GM18505 (cell line): ENCODE results near the gene RCAN3.
"Not testable (repeated sequence)": the region's sequence is repeated elsewhere in the genome, so short reads cannot be mapped to it uniquely, and the experiment has no call there.

Experiments
- ATAC-seq: cut with Tn5 transposase; IDR thresholded peaks from one replicate; pipeline ENCODE4 v1.9.1; 2021; ENCODE audit not compliant: unreplicated experiment
- POLR2A ChIP-seq: IDR thresholded peaks from 4 replicates; pipeline ENCODE4 v1.6.1; 2011; ENCODE audit warnings: borderline replicate concordance; ENCODE audit not compliant: insufficient read depth, insufficient read length; ENCODE audit errors: extremely low read depth

Gene RCAN3

GRCh38 chr1:24474193-24474592 lies 28.4 kb upstream of the RCAN3 start:
- no peak for TF ChIP-seq POLR2A
- ATAC-seq, result no peak

GRCh38 chr1:24475700-24476099 lies 26.9 kb upstream of the RCAN3 start:
- no peak for ATAC-seq
- no peak for TF ChIP-seq POLR2A

- TF ChIP-seq POLR2A, result no peak
- no peak for ATAC-seq
Observed at GRCh38 chr1:24476571-24476970, 26.1 kb upstream of the RCAN3 start.

GRCh38 chr1:24477309-24477708 lies 25.3 kb upstream of the RCAN3 start:
- no peak for TF ChIP-seq POLR2A
- no peak for ATAC-seq

- no peak for ATAC-seq
- TF ChIP-seq POLR2A, result no peak
Observed at GRCh38 chr1:24481101-24481500, 21.5 kb upstream of the RCAN3 start.

- no peak for TF ChIP-seq POLR2A
- no peak for ATAC-seq
Observed at GRCh38 chr1:24481843-24482610, 20.6 kb upstream of the RCAN3 start.

GRCh38 chr1:24483441-24483840 lies 19.2 kb upstream of the RCAN3 start:
- no peak for TF ChIP-seq POLR2A
- ATAC-seq, result no peak

- no peak for TF ChIP-seq POLR2A
- no peak for ATAC-seq
Observed at GRCh38 chr1:24484199-24484598, 18.4 kb upstream of the RCAN3 start.

- TF ChIP-seq POLR2A, result no peak
- ATAC-seq, result no peak
Observed at GRCh38 chr1:24486331-24487065, 16.1 kb upstream of the RCAN3 start.

GRCh38 chr1:24487455-24487854 lies 15.2 kb upstream of the RCAN3 start:
- TF ChIP-seq POLR2A, result no peak
- ATAC-seq, result no peak

GRCh38 chr1:24488159-24488558 lies 14.5 kb upstream of the RCAN3 start:
- not testable (repeated sequence) for ATAC-seq

- TF ChIP-seq POLR2A, result no peak
- ATAC-seq, result no peak
Observed at GRCh38 chr1:24489674-24490073, 13.0 kb upstream of the RCAN3 start.

GRCh38 chr1:24490101-24490781 lies 12.4 kb upstream of the RCAN3 start:
- no peak for ATAC-seq
- TF ChIP-seq POLR2A, result no peak
